ENCODE measurements around the gene VMA21.

Gene VMA21

DNA sequence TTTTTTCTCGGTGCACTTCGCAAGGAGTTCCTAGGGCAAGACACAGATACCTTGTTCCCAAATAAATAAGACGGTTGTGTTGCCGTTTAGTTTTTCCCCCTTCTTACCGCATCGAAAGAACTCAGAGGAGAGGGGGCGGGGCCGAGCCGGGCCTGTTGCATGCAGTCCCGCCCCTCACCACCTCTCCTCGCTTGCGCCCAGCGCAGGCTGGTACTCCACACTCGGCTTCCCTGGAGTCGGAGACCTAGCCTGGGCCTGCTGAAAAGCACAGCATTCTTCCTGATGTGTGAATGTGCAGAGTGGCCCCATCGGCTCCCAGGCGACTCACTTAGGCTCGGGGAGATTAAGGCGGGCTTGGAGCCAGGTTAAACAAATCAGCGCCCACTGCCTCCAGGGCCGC, 26.1 kb upstream of the VMA21 start:
- TF ChIP-seq, protein P1, sequence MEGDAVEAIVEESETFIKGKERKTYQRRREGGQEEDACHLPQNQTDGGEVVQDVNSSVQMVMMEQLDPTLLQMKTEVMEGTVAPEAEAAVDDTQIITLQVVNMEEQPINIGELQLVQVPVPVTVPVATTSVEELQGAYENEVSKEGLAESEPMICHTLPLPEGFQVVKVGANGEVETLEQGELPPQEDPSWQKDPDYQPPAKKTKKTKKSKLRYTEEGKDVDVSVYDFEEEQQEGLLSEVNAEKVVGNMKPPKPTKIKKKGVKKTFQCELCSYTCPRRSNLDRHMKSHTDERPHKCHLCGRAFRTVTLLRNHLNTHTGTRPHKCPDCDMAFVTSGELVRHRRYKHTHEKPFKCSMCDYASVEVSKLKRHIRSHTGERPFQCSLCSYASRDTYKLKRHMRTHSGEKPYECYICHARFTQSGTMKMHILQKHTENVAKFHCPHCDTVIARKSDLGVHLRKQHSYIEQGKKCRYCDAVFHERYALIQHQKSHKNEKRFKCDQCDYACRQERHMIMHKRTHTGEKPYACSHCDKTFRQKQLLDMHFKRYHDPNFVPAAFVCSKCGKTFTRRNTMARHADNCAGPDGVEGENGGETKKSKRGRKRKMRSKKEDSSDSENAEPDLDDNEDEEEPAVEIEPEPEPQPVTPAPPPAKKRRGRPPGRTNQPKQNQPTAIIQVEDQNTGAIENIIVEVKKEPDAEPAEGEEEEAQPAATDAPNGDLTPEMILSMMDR (IDR thresholded peaks at IDR 0.05; ENCODE audit: insufficient read depth, low read length, poor library complexity, severe bottlenecking) = no peak
- H3K4me3 ChIP-seq (replicated peaks; ENCODE audit: low read depth, low read length) = no peak overlapping the region
- no peaks in the 10 kb centered on the region for H3K27me3 ChIP-seq (replicated peaks; ENCODE audit: control insufficient read depth, insufficient read depth, low read length)
- H3K36me3 ChIP-seq (ENCODE audit: control insufficient read depth, insufficient read depth, low read length) = no peaks in the 10 kb centered on the region; the same call in 1 of the 2 replicates
- DNase-seq (ENCODE audit: extremely low read depth, insufficient read length) = no peak

DNA sequence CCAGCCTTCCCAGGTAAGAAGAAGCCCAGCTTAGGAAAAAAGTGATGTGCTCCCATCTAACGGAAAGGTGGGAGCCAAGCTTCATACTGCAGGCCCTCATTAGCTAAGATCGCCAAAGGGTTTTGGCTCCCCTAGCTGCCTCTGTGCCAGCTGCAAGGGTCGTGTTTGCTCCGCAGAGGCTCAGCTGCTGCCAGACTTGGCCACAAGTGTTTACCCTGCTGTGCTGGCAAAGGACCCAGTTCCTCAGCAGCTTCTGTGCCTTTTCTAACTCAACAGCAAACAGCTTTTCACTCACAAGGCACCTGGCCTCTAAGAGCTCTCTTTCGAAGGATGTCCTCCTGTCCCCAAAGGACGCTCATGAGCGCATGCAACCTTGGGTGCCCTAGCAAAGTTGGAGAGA, 12.2 kb upstream of the VMA21 start:
- no peak for DNase-seq (ENCODE audit: extremely low read depth, insufficient read length)
- Histone ChIP-seq H3K4me3 (replicated peaks; ENCODE audit: low read depth, low read length) (no peak overlapping the region), H3K36me3 (ENCODE audit: control insufficient read depth, insufficient read depth, low read length) (no peaks in the 10 kb centered on the region), H3K27me3 (replicated peaks; ENCODE audit: control insufficient read depth, insufficient read depth, low read length) (no peaks in the 10 kb centered on the region)
- TF ChIP-seq, protein P1 (IDR thresholded peaks at IDR 0.05; ENCODE audit: insufficient read depth, low read length, poor library complexity, severe bottlenecking) = no peak

DNA sequence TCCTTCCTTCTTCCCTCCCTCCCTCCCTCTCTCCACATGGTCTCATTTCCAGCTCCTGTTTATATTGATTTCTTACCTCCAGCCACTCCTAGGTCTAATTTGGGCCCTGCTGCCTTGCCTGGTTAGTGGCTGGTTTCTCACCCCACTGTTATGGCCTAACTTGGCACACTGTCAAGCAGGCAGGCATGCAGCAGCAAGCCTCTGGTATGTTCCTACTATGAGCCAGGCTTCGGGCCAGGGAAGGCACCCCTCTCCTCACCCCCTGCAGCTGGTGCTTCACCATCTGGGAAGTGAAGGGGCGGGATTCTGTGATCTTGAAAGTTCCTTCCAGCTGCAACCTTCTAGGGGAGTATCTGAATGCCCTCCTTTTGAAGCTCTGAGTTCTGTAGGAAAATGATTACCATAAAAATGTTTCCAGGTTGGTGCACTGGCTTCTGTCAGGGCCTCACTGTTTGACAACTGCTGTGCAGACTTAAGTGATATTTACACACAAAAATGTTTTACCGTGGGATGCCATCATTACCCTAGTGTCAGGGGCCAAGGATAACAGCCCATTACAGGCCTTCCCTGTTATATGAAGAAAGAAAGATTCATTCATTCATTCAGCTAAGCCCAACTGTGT, 10.1 kb upstream of the VMA21 start:
- H3K36me3 ChIP-seq (ENCODE audit: control insufficient read depth, insufficient read depth, low read length) = no peaks in the 10 kb centered on the region
- DNase-seq (ENCODE audit: extremely low read depth, insufficient read length) = no peak
- H3K4me3 ChIP-seq (replicated peaks; ENCODE audit: low read depth, low read length) = no peak overlapping the region
- TF ChIP-seq, protein P1 (IDR thresholded peaks at IDR 0.05; ENCODE audit: insufficient read depth, low read length, poor library complexity, severe bottlenecking) = no peak
- H3K27me3 ChIP-seq (replicated peaks; ENCODE audit: control insufficient read depth, insufficient read depth, low read length) = no peaks in the 10 kb centered on the region

DNA sequence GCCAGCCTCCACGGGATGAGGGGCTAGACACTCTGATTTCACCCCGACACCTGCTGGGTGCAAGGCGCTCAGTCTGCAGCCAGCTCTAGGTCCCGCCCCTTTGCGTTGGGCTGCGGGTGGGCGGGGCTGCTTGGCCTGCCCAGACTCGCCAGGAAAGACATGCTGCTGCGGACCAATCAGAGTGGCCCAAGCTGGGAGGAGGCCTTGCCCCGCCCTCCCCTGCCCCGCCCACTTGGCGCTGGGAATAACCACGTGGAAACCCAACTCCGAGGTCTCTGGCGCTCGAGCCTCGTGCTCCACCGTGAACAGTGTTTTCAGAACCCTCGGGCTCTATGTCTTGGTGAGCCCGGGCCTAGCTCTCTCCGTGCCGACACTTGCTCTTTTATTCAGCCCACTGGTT, 5.3 kb upstream of the VMA21 start:
- TF ChIP-seq, protein P1 (IDR thresholded peaks at IDR 0.05; ENCODE audit: insufficient read depth, low read length, poor library complexity, severe bottlenecking) = no peak
- DNase-seq (ENCODE audit: extremely low read depth, insufficient read length) = no peak
- H3K4me3 ChIP-seq (replicated peaks; ENCODE audit: low read depth, low read length) = no peak overlapping the region

DNA sequence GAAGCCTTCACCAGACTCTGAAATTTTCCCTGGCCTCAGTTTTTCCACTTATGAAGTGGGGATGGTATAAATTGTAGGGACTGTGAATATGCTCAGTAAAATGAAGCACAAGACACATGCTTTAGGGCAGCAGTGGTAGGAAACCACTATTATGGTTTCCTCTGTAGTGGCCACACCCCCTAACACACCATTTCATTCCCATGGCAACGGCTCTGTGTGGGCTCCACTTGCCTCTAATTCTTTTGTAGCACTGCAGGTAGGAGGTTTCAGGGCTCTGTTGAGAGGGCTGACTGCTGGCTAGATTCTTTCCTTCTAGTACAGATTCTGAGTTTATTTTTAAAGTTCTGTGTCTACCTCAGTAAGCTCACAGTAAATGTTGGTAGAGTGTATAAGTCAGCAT, 3.5 kb upstream of the VMA21 start:
- TF ChIP-seq, protein P1 (IDR thresholded peaks at IDR 0.05; ENCODE audit: insufficient read depth, low read length, poor library complexity, severe bottlenecking) = no peak
- Histone ChIP-seq H3K27me3 (replicated peaks; ENCODE audit: control insufficient read depth, insufficient read depth, low read length) (no peaks in the 10 kb centered on the region), H3K4me3 (replicated peaks; ENCODE audit: low read depth, low read length) (no peak overlapping the region), H3K36me3 (ENCODE audit: control insufficient read depth, insufficient read depth, low read length) (no peaks in the 10 kb centered on the region)
- DNase-seq (ENCODE audit: extremely low read depth, insufficient read length) = no peak

More for the DNA sequence above, 5.3 kb upstream of the VMA21 start:
- no peaks in the 10 kb centered on the region for H3K27me3 ChIP-seq (replicated peaks; ENCODE audit: control insufficient read depth, insufficient read depth, low read length)
- no peaks in the 10 kb centered on the region for H3K36me3 ChIP-seq (ENCODE audit: control insufficient read depth, insufficient read depth, low read length)
